GM12891 (cell line): ENCODE measurements around the gene PRKCSH.

ENCODE experiments used
- POLR2A ChIP-seq: IDR thresholded peaks from 2 replicates; pipeline ENCODE4 v1.6.1; 2011; ENCODE audit warnings: low read depth, low read length, control low read depth
- POLR2AphosphoS5 ChIP-seq: IDR thresholded peaks from 2 replicates; pipeline ENCODE4 v1.6.1; 2011; ENCODE audit warnings: low read depth, low read length, control low read depth
- TAF1 ChIP-seq: IDR thresholded peaks from 2 replicates; pipeline ENCODE4 v1.6.1; 2011; ENCODE audit warnings: low read depth, low read length, control low read depth

- no peak for TF ChIP-seq POLR2AphosphoS5
- no peak for TF ChIP-seq POLR2A
- TF ChIP-seq TAF1: no peak
Observed at GRCh38 chr19:11405846-11406643, 29.4 kb upstream of the PRKCSH start.
